Right ventricle myocardium superior (tissue), 1 donor: ENCODE data around the gene ARHGDIA. TPM values are rescaled to one million over a fixed set of nuclear protein-coding genes. Genes with fewer than 3 reads are reported as not detected.
"Not testable (repeated sequence)": the region's sequence is repeated elsewhere in the genome, so short reads cannot be mapped to it uniquely, and the experiment has no call there.

ENCODE experiments used
- ATAC-seq: fragments of 200-7000 bp; cut with Tn5 transposase; one replicate; pipeline ENCODE4 v1.9.1; 2020; ENCODE audit warnings: mild to moderate bottlenecking; ENCODE audit not compliant: poor library complexity
- DNase-seq: peaks from one replicate; pipeline ENCODE4 v3.0.0-alpha.2; 2020
- intact Hi-C: fragments of 100-400 bp; cut with DNase I; formaldehyde crosslinking; loops from one replicate; pipeline ENCODE4 v1.11.2; 2022
- total RNA-seq: library from RNA; stranded (reverse); fragmentation: NEBNext Ultra II Directional; extraction: Animal tissue kit (Norgen Biotek cat#: 25700); gene quantifications from one replicate; pipeline ENCODE4 v1.2.1, GENCODE V29; 2021
- donor health status: DM: no; HTN: yes; CAD: no; lungs with severe emphysema.

ARHGDIA gene
- total RNA-seq, 1 donor from 2014 or later: 113 TPM

DNA sequence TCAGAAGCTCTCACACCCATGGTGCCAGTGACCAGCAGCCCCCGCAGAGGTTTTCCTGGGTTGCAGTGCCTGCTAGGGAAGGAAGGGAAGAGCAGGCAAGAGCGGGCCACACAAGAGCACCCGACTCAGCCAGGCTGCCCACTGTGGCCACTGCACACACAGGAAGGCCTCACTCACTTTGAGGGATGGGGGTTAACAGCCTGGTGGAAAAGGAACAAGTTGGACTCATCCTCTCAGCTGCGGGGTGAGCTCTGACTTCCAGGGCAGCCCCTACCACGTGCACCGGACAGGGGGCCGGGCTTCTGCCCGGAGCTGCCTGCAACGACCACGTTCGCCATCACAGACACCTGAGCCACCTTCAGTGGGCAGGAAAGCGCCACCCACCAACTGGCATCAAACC, 18.9 kb downstream of the ARHGDIA start:
- DNase-seq (no peak), ATAC-seq (no peak)
- intact Hi-C loops: no loop called here

- ATAC-seq (no peak), DNase-seq (no peak)
- intact Hi-C loops: no loop called here
Observed at GRCh38 chr17:81851423-81851822, 19.7 kb downstream of the ARHGDIA start.

DNA sequence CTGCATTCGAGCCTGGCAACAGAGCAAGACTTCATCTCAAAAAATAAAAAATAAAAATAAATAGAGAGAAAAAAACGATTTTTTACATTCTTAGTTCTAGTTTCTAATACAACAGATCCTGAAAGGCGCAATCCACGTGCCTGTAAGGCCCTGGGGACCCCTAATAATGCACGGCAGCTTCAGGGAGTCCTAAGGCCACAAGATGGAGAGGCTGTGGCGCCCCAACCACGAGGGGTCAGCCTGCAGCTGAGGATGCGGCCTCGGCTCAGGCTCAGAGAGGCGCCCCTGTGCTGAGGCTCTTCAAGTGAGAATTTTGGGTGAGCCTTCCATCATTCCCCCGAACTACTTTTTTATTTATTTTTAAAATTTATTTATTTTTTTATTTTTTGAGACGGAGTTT, 21.7 kb downstream of the ARHGDIA start:
- intact Hi-C loops: no loop called here

DNA sequence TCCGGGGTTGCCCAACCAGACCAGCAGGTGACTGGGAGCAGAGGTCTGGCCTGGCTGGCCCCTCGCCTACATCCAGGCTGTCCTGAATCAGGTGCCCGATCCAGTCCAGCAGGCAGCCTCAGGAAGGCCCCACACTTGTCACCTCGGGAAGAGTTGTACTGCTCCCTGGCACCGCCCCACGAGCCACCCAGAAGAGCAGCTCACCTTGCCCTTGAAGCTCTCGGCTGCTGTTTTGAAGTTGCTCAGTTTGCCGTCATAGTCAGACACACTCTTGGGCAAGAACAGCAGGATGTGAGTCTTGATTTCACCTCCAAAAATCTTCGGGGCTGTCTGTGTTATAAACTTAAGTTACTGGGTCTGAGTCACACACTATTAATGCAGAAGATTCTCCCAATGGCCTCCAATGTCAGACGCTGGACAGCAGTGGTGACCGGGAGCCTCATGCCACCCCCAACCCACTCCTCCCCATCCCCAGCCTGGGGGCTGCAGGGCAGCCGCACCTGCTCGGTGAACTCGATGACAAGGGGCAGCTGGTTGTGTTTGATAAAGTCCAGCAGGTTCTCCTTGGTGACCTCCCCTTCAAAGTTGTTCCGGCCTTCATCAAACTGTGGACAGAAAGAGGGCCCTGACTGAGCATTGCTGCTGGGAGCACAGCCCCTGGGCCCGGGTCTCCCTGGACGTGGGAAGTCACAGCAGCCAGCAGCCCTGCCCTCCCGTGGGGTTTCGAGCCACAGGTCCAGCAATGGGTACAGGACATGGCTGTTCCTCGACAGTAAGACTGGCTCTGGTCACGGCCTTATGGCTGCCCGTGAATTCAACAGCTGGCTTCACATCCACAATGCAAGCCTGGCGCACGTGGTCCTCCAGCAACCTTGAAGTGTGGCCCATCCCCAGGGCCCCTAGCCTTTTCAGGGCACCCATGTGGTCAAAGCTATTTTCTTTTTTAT, 24.1 kb downstream of the ARHGDIA start:
- no peak for ATAC-seq
- DNase-seq: no peak
- intact Hi-C loops: no loop called here

More for the DNA sequence above, 21.7 kb downstream of the ARHGDIA start:
- ATAC-seq (no peak), DNase-seq (no peak)

- no peak for DNase-seq
Observed at GRCh38 chr17:81845881-81846742, 25.0 kb downstream of the ARHGDIA start.

GRCh38 chr17:81845361-81845760, 25.8 kb downstream of the ARHGDIA start:
- intact Hi-C loops: no loop called here
- DNase-seq (no peak), ATAC-seq (no peak)

More at GRCh38 chr17:81845881-81846742, 25.0 kb downstream of the ARHGDIA start:
- no peak for ATAC-seq
- intact Hi-C loops: no loop called here

GRCh38 chr17:81844887-81845286, 26.2 kb downstream of the ARHGDIA start:
- ATAC-seq (no peak), DNase-seq (no peak)
- intact Hi-C loops: no loop called here

GRCh38 chr17:81844327-81844851, 26.7 kb downstream of the ARHGDIA start:
- DNase-seq: no peak
- no peak for ATAC-seq
- intact Hi-C loops: no loop called here

DNA sequence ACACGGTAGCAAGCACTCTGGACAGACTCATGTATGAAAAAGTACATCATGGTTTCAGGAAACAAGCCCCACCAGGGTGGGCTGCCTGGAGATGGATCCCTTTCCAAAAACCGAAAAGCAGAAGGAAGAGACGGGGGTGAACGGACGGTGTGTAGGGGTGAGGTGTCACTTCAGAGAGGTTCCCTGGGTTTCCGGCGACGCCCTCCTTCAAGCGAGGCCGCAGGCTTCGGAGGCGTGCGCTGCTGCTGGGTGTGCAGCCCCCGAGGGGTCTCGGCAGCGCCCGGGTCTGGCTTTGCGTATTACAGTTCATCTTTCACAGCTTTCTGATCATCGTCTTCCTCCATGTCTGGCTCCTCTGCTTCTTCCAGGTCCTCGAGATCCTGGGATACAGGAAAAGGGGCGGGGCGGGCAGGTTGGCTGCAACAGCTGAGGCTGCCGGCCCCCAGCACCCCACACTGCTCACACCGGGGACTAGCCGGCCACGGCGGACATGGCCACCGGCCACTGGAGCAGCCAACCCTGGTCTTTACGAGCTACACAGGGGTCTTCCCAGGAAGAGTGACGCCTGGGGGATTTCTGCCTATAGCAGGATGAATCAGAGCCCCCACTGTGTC, 27.3 kb downstream of the ARHGDIA start:
- DNase-seq (no peak), ATAC-seq (no peak)
- intact Hi-C loops: no loop called here

DNA sequence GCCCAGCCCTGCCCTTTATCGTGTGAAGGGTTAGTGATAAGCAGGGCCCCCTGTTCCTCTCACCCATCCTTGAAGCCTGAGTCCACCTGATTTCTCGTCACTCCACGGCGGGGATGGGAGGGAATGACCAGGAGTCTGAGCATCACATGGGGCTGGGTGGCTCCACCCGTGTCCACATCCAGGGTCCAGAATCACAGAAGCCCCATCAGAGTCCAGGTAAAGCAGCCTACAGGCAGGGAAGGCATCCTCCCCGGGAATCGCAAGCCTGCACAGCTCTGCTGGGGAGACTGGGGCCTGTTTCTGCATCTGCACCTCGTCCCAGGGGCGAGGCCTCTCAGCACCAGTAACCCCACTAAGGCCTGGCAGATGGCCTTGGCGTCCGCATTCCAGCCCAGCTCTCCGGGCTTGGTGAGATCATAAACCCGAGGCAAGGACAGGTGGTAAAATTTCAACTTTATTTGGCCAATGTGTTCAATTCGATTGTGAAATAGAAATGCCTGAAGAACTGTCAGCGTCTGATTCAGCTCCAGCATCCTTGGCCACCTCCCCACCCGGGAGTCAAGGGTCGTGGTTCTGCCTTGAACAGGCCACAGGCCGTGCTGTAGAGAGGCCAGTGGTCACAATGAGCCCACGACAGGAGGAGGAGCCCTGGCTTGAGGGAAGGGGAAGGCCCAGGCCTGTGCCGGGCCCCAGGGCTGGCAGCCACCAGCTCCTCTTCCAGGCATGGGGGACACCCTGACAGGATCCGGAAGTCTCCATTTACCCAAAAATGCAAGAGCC, 28.2 kb downstream of the ARHGDIA start:
- DNase-seq: no peak
- intact Hi-C loops: no loop called here
- ATAC-seq: no peak

- ATAC-seq: no peak
Observed at GRCh38 chr17:81842378-81842724, 28.8 kb downstream of the ARHGDIA start.

GRCh38 chr17:81841866-81842265, 29.3 kb downstream of the ARHGDIA start:
- intact Hi-C loops: no loop called here
- DNase-seq: no peak
- ATAC-seq: no peak

More at GRCh38 chr17:81842378-81842724, 28.8 kb downstream of the ARHGDIA start:
- intact Hi-C loops: no loop called here
- no peak for DNase-seq

- DNase-seq (peak; percentile 58), ATAC-seq (peak; percentile 84)
- intact Hi-C loops: no loop called here
Observed at GRCh38 chr17:81840826-81841778, 30.0 kb downstream of the ARHGDIA start.

GRCh38 chr17:81840059-81840458, 31.1 kb downstream of the ARHGDIA start:
- ATAC-seq, DNase-seq, intact Hi-C loops: not testable (repeated sequence)

DNA sequence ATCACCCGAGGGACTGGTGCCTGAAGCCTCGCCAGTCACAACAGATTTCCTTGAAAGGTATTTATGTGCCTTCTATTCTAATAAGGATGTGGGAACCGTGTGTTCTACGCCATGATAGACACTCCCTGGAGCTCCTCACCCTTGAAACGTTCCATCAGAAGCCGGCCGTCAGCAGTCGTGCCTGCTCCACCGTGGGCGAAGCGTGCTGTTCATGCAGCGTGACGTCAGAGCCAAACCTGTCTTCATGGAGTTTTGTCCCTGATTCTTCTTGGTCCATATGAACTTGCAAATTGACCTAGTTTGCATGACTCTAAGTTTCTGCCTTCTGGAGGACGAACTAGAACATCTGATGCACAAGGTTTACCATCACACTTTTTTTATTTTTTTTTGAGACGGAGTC, 31.8 kb downstream of the ARHGDIA start:
- intact Hi-C loops: no loop called here

DNA sequence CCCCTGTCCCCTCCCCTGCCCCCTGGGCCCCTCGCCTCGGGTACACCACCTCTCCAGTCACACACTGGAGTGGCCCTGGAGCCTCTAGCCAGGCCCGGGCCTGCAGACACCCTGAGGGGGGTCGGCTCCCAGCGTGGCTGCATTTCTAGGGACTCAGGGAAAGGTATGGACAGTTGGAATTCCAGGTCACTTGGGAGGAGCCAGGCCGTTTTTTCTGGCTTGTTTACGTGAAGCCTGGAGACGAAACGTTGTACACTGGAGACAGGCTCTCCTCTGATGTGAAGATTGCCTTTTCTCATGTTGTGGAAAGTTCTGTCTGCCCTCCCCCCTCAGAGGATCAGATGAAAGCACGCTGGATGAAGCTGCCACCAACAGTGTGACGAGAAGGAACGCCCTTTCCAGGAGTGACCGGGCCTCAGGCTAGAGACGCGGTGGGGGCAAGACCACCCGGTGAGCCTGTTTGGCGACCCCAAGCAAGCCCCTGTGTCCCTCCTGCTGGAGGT, 32.3 kb downstream of the ARHGDIA start:
- intact Hi-C loops: no loop called here
- ATAC-seq (no peak), DNase-seq (no peak)

More for the DNA sequence above, 31.8 kb downstream of the ARHGDIA start:
- no peak for DNase-seq
- no peak for ATAC-seq

GRCh38 chr17:81837641-81838040, 33.5 kb downstream of the ARHGDIA start:
- DNase-seq (no peak), ATAC-seq (no peak)
- intact Hi-C loops: no loop called here
